Measurements from ENCODE around the gene HBS1L.

Gene HBS1L

DNA sequence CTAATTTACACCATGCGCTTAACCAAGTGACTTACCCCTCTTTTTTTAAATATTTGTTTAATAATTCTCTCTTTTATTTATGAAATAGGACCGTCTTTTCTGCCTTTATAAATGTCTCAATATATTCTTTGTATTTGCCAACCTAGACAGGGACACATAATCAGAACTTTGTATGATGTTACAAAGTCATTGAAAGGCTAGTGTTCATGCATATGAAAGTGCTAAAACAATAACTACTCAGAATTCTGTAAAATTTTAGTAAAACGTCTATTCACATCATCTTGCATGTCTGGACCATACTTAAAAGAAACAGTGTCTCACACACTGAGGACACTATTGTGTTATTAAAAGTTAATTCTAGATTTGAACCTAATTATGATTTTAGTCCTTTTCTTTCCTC is 41.1 kb upstream of the HBS1L start:
- Histone ChIP-seq H3K27me3 (no peaks in the 10 kb centered on the region), H3K36me3 (no peaks in the 10 kb centered on the region), H3K9me3 (no peaks in the 10 kb centered on the region), H3K4me3 (ENCODE audit: low read depth, low read length) (no peak overlapping the region), H3K4me1 (no peaks in the 10 kb centered on the region)
- no peak for DNase-seq
- no peak for TF ChIP-seq CTCF (IDR thresholded peaks at IDR 0.05; ENCODE audit: low read depth, low read length)

GRCh38 chr6:135094403-135094821 is 39.8 kb upstream of the HBS1L start:
- Histone ChIP-seq H3K4me1 (no peaks in the 10 kb centered on the region), H3K36me3 (no peaks in the 10 kb centered on the region), H3K27me3 (no peaks in the 10 kb centered on the region), H3K4me3 (ENCODE audit: low read depth, low read length) (no peak overlapping the region), H3K9me3 (no peaks in the 10 kb centered on the region)
- no peak for TF ChIP-seq CTCF (IDR thresholded peaks at IDR 0.05; ENCODE audit: low read depth, low read length)
- DNase-seq: no peak

GRCh38 chr6:135093578-135093977 is 39.0 kb upstream of the HBS1L start:
- no peaks in the 10 kb centered on the region for H3K4me1 ChIP-seq

DNA sequence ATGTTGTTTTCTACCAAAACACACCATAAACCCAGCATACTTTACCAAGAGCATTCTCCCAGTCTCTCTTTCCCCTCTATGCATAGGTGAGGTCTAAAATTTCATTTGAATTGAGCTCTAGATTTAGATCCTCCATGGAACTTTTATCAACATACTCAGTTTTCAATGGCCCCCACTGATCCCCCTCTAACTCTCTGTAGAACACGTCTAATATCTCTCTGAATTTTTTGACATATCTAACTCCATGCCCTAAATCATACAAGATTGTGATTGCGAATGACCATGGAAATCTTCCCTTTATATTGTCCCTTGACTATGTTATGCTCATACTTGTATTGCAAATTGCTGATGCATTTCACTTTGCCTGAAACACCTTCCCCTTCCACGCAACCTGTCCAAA is 38.1 kb upstream of the HBS1L start:
- no peaks in the 10 kb centered on the region for H3K36me3 ChIP-seq
- no peak for DNase-seq
- TF ChIP-seq CTCF (IDR thresholded peaks at IDR 0.05; ENCODE audit: low read depth, low read length): no peak
- no peaks in the 10 kb centered on the region for H3K9me3 ChIP-seq
- H3K4me1 ChIP-seq: no peaks in the 10 kb centered on the region
- no peaks in the 10 kb centered on the region for H3K27me3 ChIP-seq
- H3K4me3 ChIP-seq (ENCODE audit: low read depth, low read length): no peak overlapping the region

More at GRCh38 chr6:135093578-135093977, 39.0 kb upstream of the HBS1L start:
- Histone ChIP-seq H3K36me3 (no peaks in the 10 kb centered on the region), H3K4me3 (ENCODE audit: low read depth, low read length) (no peak overlapping the region), H3K27me3 (no peaks in the 10 kb centered on the region), H3K9me3 (no peaks in the 10 kb centered on the region)
- no peak for TF ChIP-seq CTCF (IDR thresholded peaks at IDR 0.05; ENCODE audit: low read depth, low read length)
- no peak for DNase-seq

GRCh38 chr6:135090819-135091218 is 36.2 kb upstream of the HBS1L start:
- TF ChIP-seq CTCF (IDR thresholded peaks at IDR 0.05; ENCODE audit: low read depth, low read length): no peak
- no peaks in the 10 kb centered on the region for H3K4me1 ChIP-seq
- no peaks in the 10 kb centered on the region for H3K36me3 ChIP-seq
- H3K4me3 ChIP-seq (ENCODE audit: low read depth, low read length): no peak overlapping the region
- no peaks in the 10 kb centered on the region for H3K9me3 ChIP-seq
- no peaks in the 10 kb centered on the region for H3K27me3 ChIP-seq
- DNase-seq: no peak

DNA sequence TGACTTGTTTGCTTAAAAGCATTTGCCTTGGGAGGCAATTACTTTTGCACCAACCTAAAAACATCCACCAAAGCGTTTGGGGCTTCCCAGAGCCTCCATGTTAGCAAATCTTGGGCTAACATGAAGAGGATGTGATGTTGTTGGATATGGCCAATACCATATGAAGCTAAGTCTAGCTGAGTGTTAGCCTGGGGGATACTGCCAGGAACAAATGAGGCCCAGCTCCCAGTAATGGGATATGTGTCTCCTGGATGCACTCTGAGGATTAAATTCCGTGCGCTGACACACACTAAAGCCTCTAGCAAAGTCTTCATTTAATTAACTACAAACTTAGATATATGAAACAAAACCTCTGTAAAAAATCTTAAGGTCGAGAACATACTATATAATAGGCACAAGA is 35.3 kb upstream of the HBS1L start:
- Histone ChIP-seq H3K36me3 (no peaks in the 10 kb centered on the region), H3K4me3 (ENCODE audit: low read depth, low read length) (no peak overlapping the region), H3K4me1 (no peaks in the 10 kb centered on the region), H3K27me3 (no peaks in the 10 kb centered on the region), H3K9me3 (no peaks in the 10 kb centered on the region)
- no peak for TF ChIP-seq CTCF (IDR thresholded peaks at IDR 0.05; ENCODE audit: low read depth, low read length)
- no peak for DNase-seq

All from BE2C (cell line).